H1 (cell line): ENCODE measurements around the gene SIKE1. TPM values are rescaled to one million over a fixed set of nuclear protein-coding genes. Genes with fewer than 3 reads are reported as not detected.

ENCODE experiments used
- BACH1 ChIP-seq: IDR thresholded peaks from 2 replicates; pipeline ENCODE4 v1.6.1; 2012; ENCODE audit warnings: low read length, improper control_type of control experiment
- BRCA1 ChIP-seq: IDR thresholded peaks from 2 replicates; pipeline ENCODE4 v1.6.1; 2012; ENCODE audit warnings: low read depth, low read length, improper control_type of control experiment
- CBX5 ChIP-seq: fragments of 300-800, 300-1000 bp; sonication (generic); IDR thresholded peaks from 2 replicates; pipeline ENCODE4 v1.7.1; 2016; ENCODE audit warnings: antibody characterized with exemption, low read length, low read depth
- EZH2 ChIP-seq: fragments of 200-600 bp; sonication (generic); IDR thresholded peaks from 2 replicates; pipeline ENCODE4 v1.7.1; 2012; ENCODE audit warnings: low read depth, mild to moderate bottlenecking, moderate library complexity, low read length, inconsistent platforms; ENCODE audit not compliant: severe bottlenecking
- POLR2AphosphoS5 ChIP-seq: IDR thresholded peaks from 2 replicates; pipeline ENCODE4 v1.6.1; 2011; ENCODE audit warnings: low read depth, low read length
- RNF2 ChIP-seq: fragments of 200-900, 300-1000 bp; sonication (generic); IDR thresholded peaks from 2 replicates; pipeline ENCODE4 v1.7.1; 2016; ENCODE audit warnings: borderline replicate concordance, low read depth, mild to moderate bottlenecking, antibody characterized with exemption, low read length; ENCODE audit not compliant: poor library complexity, severe bottlenecking; ENCODE audit errors: missing control alignments
- USF2 ChIP-seq: IDR thresholded peaks from 2 replicates; pipeline ENCODE4 v1.6.1; 2011; ENCODE audit warnings: low read length, improper control_type of control experiment
- YY1 ChIP-seq: IDR thresholded peaks from 2 replicates; pipeline ENCODE4 v1.6.1; 2011; ENCODE audit warnings: low read depth, mild to moderate bottlenecking, low read length
- polyA plus RNA-seq, 7 experiments: library from polyadenylated mRNA; depleted of rRNA in 3 of 7; stranded (reverse) in 5 of 7; unstranded in 2 of 7; fragments of >200 nt in 5 of 7; fragments of 200-250 nt in 2 of 7; gene quantifications; 1 replicate in 5 of 7; 2 replicates in 1 of 7; 4 replicates in 1 of 7; pipeline versions ENCODE4 v1.2.1 to v1.2.3, GENCODE V29; 2011 to 2013; ENCODE audit warnings: missing spikeins in 2 of 7, mixed read lengths in 2 of 7
- total RNA-seq: library from RNA; stranded (reverse); fragmentation: NEBNext Ultra II Directional; extraction: Animal tissue kit (Norgen Biotek cat#: 25700); gene quantifications from 2 replicates; pipeline ENCODE4 v1.2.1, GENCODE V29; 2021

SIKE1 gene
- total and polyA plus RNA-seq, 2 of the 8 experiments (the other 6 are each of a cell fraction or from before 2014, with no cell fraction given) = 20.5 to 79.9 TPM

GRCh38 chr1:114758256-114758832 lies 22.1 kb downstream of the SIKE1 start (continued):
- TF ChIP-seq RNF2 (no peak), EZH2 (no peak), USF2 (no peak), BACH1 (no peak), CBX5 (no peak), YY1 (no peak), POLR2AphosphoS5 (no peak), BRCA1 (no peak)
